Measurements from ENCODE around the gene PPP4R4. TPM values are rescaled to one million over a fixed set of nuclear protein-coding genes. Genes with fewer than 3 reads are reported as not detected.

Gene PPP4R4
- polyA plus RNA-seq, 3 donors = 0.08 TPM; not detected in 2

- H3K27ac Mint-ChIP-seq = no peak overlapping the region
These were observed 132.2 kb downstream of the PPP4R4 start for GRCh38 chr14:94306047-94306978.

More at GRCh38 chr14:94306047-94306978, 132.2 kb downstream of the PPP4R4 start:
- H3K36me3 ChIP-seq (replicated peaks in 1 of 2; ENCODE audit: control insufficient read depth in 1 of 2, insufficient read depth in 2 of 2, low read length in 2 of 2) = no peaks in the 10 kb centered on the region
- Mint-ChIP-seq H3K36me3 (no peaks in the 10 kb centered on the region), H3K4me1 (no peaks in the 10 kb centered on the region), H3K27me3 (ENCODE audit: low read depth in 3 of 3) (peaks cover 1 to 5% (median 2%) of the 10 kb centered on the region in 3 donors), H3K9me3 (peaks cover 4 to 13% (median 7%) of the 10 kb centered on the region in 7 donors), H3K4me3 (no peak overlapping the region)
- H3K9ac ChIP-seq (ENCODE audit: insufficient read depth, low read length, poor library complexity, severe bottlenecking) = no peak overlapping the region
- H2AFZ ChIP-seq (ENCODE audit: insufficient read depth, low read depth, low read length, poor library complexity, severe bottlenecking) = no peak overlapping the region
- H3K4me2 ChIP-seq (replicated peaks; ENCODE audit: extremely low read depth, low read length, poor library complexity, severe bottlenecking) = no peak overlapping the region
- TF ChIP-seq CTCF (IDR thresholded peaks at IDR 0.05) = no peak
- intact Hi-C loops (cut with micrococcal nuclease) = no loop called here
- no peaks in the 10 kb centered on the region for H3K27me3 ChIP-seq (ENCODE audit: control insufficient read depth in 2 of 2, insufficient read depth in 2 of 2, low read length in 2 of 2)
- WGBS (ENCODE audit: insufficient coverage) = 90% methylated on average over 6 of the region's 12 CpGs
- H3K4me3 ChIP-seq (replicated peaks in 1 of 3; ENCODE audit: low read depth in 2 of 3, low read length in 3 of 3) = no peak overlapping the region
- peaks cover 0 to 4% of the 10 kb centered on the region in 2 donors for H3K9me3 ChIP-seq (replicated peaks in 1 of 2; ENCODE audit: control insufficient read depth in 1 of 2, insufficient read depth in 1 of 2, low read length in 2 of 2)
- H4K20me1 ChIP-seq (ENCODE audit: insufficient read depth, low read length) = no peaks in the 10 kb centered on the region
- no peaks in the 10 kb centered on the region for H3K4me1 ChIP-seq (ENCODE audit: control insufficient read depth in 1 of 2, insufficient read depth in 2 of 2, low read length in 2 of 2)
- no peak overlapping the region for H3K27ac ChIP-seq (ENCODE audit: low read depth in 1 of 2, low read length in 2 of 2)
- H3K79me2 ChIP-seq (ENCODE audit: insufficient read depth, low read length) = no peaks in the 10 kb centered on the region
- no peak for DNase-seq

All from CD14-positive monocyte (primary cell).